IgD-negative memory B cell (primary cell): ENCODE measurements around the gene THSD4. TPM values are rescaled to one million over a fixed set of nuclear protein-coding genes. Genes with fewer than 3 reads are reported as not detected.

Source experiments
- H3K27ac Mint-ChIP-seq, 3 donors: one replicate each; pipeline ENCODE4 v1.8.0; 2020 to 2022; ENCODE audit warnings: mild to moderate bottlenecking in 3 of 3, mixed read lengths in 3 of 3, moderate library complexity in 1 of 3
- H3K27me3 Mint-ChIP-seq: one replicate; pipeline ENCODE4 v1.8.0; 2021; ENCODE audit warnings: mixed read lengths
- H3K36me3 Mint-ChIP-seq: one replicate; pipeline ENCODE4 v1.8.0; 2020; ENCODE audit warnings: mild to moderate bottlenecking, mixed read lengths
- H3K4me1 Mint-ChIP-seq, 3 donors: one replicate each; pipeline ENCODE4 v1.8.0; 2020 to 2022; ENCODE audit warnings: mixed read lengths in 3 of 3, mild to moderate bottlenecking in 1 of 3
- H3K4me3 Mint-ChIP-seq, 4 donors: one replicate each; pipeline ENCODE4 v1.8.0; 2020 to 2022; ENCODE audit warnings: mild to moderate bottlenecking in 4 of 4, mixed read lengths in 4 of 4, moderate library complexity in 3 of 4
- H3K9me3 Mint-ChIP-seq, 3 donors: one replicate each; pipeline ENCODE4 v1.8.0; 2020 to 2021; ENCODE audit warnings: mixed read lengths in 3 of 3, mild to moderate bottlenecking in 1 of 3
- polyA plus RNA-seq: library from polyadenylated mRNA; unstranded; fragments of 300-500 nt; fragmentation: Illumina TruSeq; gene quantifications from one replicate; pipeline ENCODE4 v1.2.3, GENCODE V29; 2021

Gene THSD4
- polyA plus RNA-seq, 1 donor from 2014 or later = not detected

- Mint-ChIP-seq H3K4me3 (no peak overlapping the region), H3K4me1 (no peaks in the 10 kb centered on the region), H3K27me3 (peaks cover 11% of the 10 kb centered on the region), H3K27ac (no peak overlapping the region), H3K9me3 (peaks cover 0 to 2% (median 0%) of the 10 kb centered on the region in 3 donors), H3K36me3 (no peaks in the 10 kb centered on the region)
Observed at GRCh38 chr15:71635735-71636134, 520.5 kb downstream of the THSD4 start.

GRCh38 chr15:71638876-71639275 lies 523.6 kb downstream of the THSD4 start:
- Mint-ChIP-seq H3K27ac (no peak overlapping the region), H3K9me3 (peaks cover 0 to 2% (median 0%) of the 10 kb centered on the region in 3 donors), H3K4me3 (no peak overlapping the region), H3K36me3 (no peaks in the 10 kb centered on the region), H3K27me3 (peaks cover 15% of the 10 kb centered on the region), H3K4me1 (no peaks in the 10 kb centered on the region)

GRCh38 chr15:71639471-71639870 lies 524.2 kb downstream of the THSD4 start:
- no peak overlapping the region for H3K27ac Mint-ChIP-seq
- no peaks in the 10 kb centered on the region for H3K36me3 Mint-ChIP-seq
- peaks cover 15% of the 10 kb centered on the region for H3K27me3 Mint-ChIP-seq
- H3K4me1 Mint-ChIP-seq = no peaks in the 10 kb centered on the region
- H3K9me3 Mint-ChIP-seq = peaks cover 0 to 1% (median 0%) of the 10 kb centered on the region in 3 donors
- no peak overlapping the region for H3K4me3 Mint-ChIP-seq

GRCh38 chr15:71643918-71644317 lies 528.6 kb downstream of the THSD4 start:
- Mint-ChIP-seq H3K27ac (no peak overlapping the region), H3K4me1 (no peaks in the 10 kb centered on the region), H3K4me3 (no peak overlapping the region), H3K9me3 (peaks cover 0 to 4% (median 4%) of the 10 kb centered on the region in 3 donors), H3K27me3 (peaks cover 4% of the 10 kb centered on the region), H3K36me3 (no peaks in the 10 kb centered on the region)

- Mint-ChIP-seq H3K4me3 (no peak overlapping the region), H3K27ac (no peak overlapping the region), H3K36me3 (no peaks in the 10 kb centered on the region), H3K27me3 (peaks cover 4% of the 10 kb centered on the region), H3K9me3 (peaks cover 0 to 4% (median 4%) of the 10 kb centered on the region in 3 donors), H3K4me1 (no peaks in the 10 kb centered on the region)
Observed at GRCh38 chr15:71646767-71647486, 531.7 kb downstream of the THSD4 start.

GRCh38 chr15:71647487-71647808 lies 532.2 kb downstream of the THSD4 start:
- no peaks in the 10 kb centered on the region for H3K36me3 Mint-ChIP-seq
- no peak overlapping the region for H3K27ac Mint-ChIP-seq

GRCh38 chr15:71648095-71648494 lies 532.8 kb downstream of the THSD4 start:
- Mint-ChIP-seq H3K4me3 (no peak overlapping the region), H3K36me3 (no peaks in the 10 kb centered on the region), H3K27me3 (peaks cover 2% of the 10 kb centered on the region), H3K9me3 (peaks cover 0 to 4% (median 4%) of the 10 kb centered on the region in 3 donors), H3K27ac (no peak overlapping the region), H3K4me1 (peaks cover 0 to 2% (median 0%) of the 10 kb centered on the region in 3 donors)

More at GRCh38 chr15:71647487-71647808, 532.2 kb downstream of the THSD4 start:
- H3K27me3 Mint-ChIP-seq = peaks cover 2% of the 10 kb centered on the region
- no peak overlapping the region for H3K4me3 Mint-ChIP-seq
- peaks cover 0 to 4% (median 4%) of the 10 kb centered on the region in 3 donors for H3K9me3 Mint-ChIP-seq
- peaks cover 0 to 2% (median 0%) of the 10 kb centered on the region in 3 donors for H3K4me1 Mint-ChIP-seq

GRCh38 chr15:71649894-71650293 lies 534.6 kb downstream of the THSD4 start:
- Mint-ChIP-seq H3K4me3 (no peak overlapping the region), H3K9me3 (peaks cover 0 to 4% (median 4%) of the 10 kb centered on the region in 3 donors), H3K4me1 (peaks cover 0 to 2% (median 0%) of the 10 kb centered on the region in 3 donors), H3K36me3 (no peaks in the 10 kb centered on the region), H3K27me3 (peaks cover 2% of the 10 kb centered on the region), H3K27ac (no peak overlapping the region)

- peaks cover 2% of the 10 kb centered on the region for H3K27me3 Mint-ChIP-seq
Observed at GRCh38 chr15:71650603-71651002, 535.3 kb downstream of the THSD4 start.

GRCh38 chr15:71651750-71652186 lies 536.5 kb downstream of the THSD4 start:
- H3K4me1 Mint-ChIP-seq = peaks cover 0 to 2% (median 0%) of the 10 kb centered on the region in 3 donors
- no peak overlapping the region for H3K27ac Mint-ChIP-seq
- H3K36me3 Mint-ChIP-seq = no peaks in the 10 kb centered on the region
- H3K4me3 Mint-ChIP-seq = no peak overlapping the region
- no peaks in the 10 kb centered on the region for H3K9me3 Mint-ChIP-seq
- H3K27me3 Mint-ChIP-seq = peaks cover 2% of the 10 kb centered on the region

More at GRCh38 chr15:71650603-71651002, 535.3 kb downstream of the THSD4 start:
- Mint-ChIP-seq H3K36me3 (no peaks in the 10 kb centered on the region), H3K4me1 (peaks cover 0 to 2% (median 0%) of the 10 kb centered on the region in 3 donors), H3K27ac (no peak overlapping the region), H3K9me3 (peaks cover 0 to 1% (median 0%) of the 10 kb centered on the region in 3 donors), H3K4me3 (no peak overlapping the region)

- Mint-ChIP-seq H3K9me3 (no peaks in the 10 kb centered on the region), H3K4me3 (no peak overlapping the region), H3K27ac (no peak overlapping the region), H3K36me3 (no peaks in the 10 kb centered on the region), H3K27me3 (peaks cover 3% of the 10 kb centered on the region), H3K4me1 (peaks cover 0 to 2% (median 0%) of the 10 kb centered on the region in 3 donors)
Observed at GRCh38 chr15:71654042-71654719, 538.9 kb downstream of the THSD4 start.

GRCh38 chr15:71654720-71655174 lies 539.5 kb downstream of the THSD4 start:
- Mint-ChIP-seq H3K4me3 (no peak overlapping the region), H3K9me3 (no peaks in the 10 kb centered on the region), H3K36me3 (no peaks in the 10 kb centered on the region)

GRCh38 chr15:71656425-71656824 lies 541.2 kb downstream of the THSD4 start:
- Mint-ChIP-seq H3K9me3 (no peaks in the 10 kb centered on the region), H3K27ac (no peak overlapping the region), H3K27me3 (peaks cover 3% of the 10 kb centered on the region), H3K36me3 (no peaks in the 10 kb centered on the region), H3K4me3 (no peak overlapping the region), H3K4me1 (peaks cover 0 to 2% (median 0%) of the 10 kb centered on the region in 3 donors)

More at GRCh38 chr15:71654720-71655174, 539.5 kb downstream of the THSD4 start:
- Mint-ChIP-seq H3K27me3 (peaks cover 3% of the 10 kb centered on the region), H3K27ac (no peak overlapping the region), H3K4me1 (peaks cover 0 to 2% (median 0%) of the 10 kb centered on the region in 3 donors)

GRCh38 chr15:71657141-71657540 lies 541.9 kb downstream of the THSD4 start:
- peaks cover 3% of the 10 kb centered on the region for H3K27me3 Mint-ChIP-seq
- H3K4me3 Mint-ChIP-seq = no peak overlapping the region
- H3K27ac Mint-ChIP-seq = no peak overlapping the region
- no peaks in the 10 kb centered on the region for H3K4me1 Mint-ChIP-seq
- H3K36me3 Mint-ChIP-seq = no peaks in the 10 kb centered on the region
- no peaks in the 10 kb centered on the region for H3K9me3 Mint-ChIP-seq

- Mint-ChIP-seq H3K27me3 (peaks cover 3% of the 10 kb centered on the region), H3K27ac (no peak overlapping the region), H3K36me3 (no peaks in the 10 kb centered on the region), H3K4me3 (no peak overlapping the region), H3K9me3 (no peaks in the 10 kb centered on the region), H3K4me1 (no peaks in the 10 kb centered on the region)
Observed at GRCh38 chr15:71658036-71658435, 542.8 kb downstream of the THSD4 start.
